Measurements from ENCODE around the gene BNIP3. TPM values are rescaled to one million over a fixed set of nuclear protein-coding genes. Genes with fewer than 3 reads are reported as not detected.
"Not testable (repeated sequence)": the region's sequence is repeated elsewhere in the genome, so short reads cannot be mapped to it uniquely, and the experiment has no call there.

Gene BNIP3
- total RNA-seq, 1 donor from 2014 or later = 278 TPM

DNA sequence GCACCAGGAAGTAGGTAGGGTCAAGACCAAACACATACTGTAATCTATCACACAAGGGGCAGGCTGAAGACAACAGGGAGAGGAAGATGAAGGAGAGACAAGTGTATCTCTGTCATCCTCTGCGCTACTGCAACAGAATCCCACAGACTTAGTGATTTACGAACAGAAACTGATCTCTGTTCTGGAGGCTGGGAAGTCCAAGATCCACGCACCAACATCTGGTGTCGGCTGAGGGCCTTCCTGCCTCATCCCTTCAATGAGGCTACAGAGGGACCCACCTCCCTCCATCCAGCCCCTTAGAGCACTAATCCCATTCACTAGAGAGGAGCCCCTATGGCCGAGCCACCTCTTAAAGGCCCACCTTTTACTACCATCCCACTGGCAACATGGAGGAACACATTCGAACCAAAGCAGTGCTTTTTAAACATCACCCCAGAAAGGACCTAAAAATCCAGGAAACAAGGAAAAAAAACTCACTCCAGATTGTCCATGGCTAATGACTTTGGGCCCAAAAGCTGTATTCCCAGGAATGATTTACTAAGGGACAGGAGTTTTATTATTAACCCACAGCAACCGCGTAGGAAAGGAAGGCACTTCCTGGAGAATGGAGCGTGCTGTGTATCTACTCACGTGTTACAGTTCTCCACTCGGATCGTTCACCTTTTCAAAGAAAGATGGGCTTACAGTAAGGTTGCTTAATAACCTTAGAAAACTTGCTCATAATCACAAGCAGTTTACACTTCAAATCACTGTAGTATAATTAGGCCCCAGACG is 4.2 kb downstream of the BNIP3 start:
- DNase-seq (ENCODE audit: low read depth) = peak; percentile 80

DNA sequence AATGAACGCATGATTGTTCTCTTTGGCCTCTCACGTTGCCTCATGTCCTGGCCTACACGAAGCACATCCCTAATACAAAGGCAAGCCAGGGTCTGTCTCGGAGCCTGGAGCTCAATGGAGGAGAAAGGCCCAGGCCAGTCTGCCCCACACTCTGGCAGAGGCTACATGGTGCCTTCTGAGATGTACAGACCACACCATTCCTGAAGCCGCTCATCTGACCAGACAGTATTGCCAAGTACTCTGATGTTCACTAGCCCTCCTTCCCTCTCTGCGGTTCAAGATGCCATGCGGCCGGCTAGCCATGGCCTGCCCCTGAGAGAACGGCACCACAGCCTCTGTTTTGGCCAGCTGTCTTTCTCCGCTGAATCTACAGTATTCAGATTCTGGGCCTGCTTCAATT is 5.9 kb downstream of the BNIP3 start:
- no peak for DNase-seq (ENCODE audit: low read depth)

DNA sequence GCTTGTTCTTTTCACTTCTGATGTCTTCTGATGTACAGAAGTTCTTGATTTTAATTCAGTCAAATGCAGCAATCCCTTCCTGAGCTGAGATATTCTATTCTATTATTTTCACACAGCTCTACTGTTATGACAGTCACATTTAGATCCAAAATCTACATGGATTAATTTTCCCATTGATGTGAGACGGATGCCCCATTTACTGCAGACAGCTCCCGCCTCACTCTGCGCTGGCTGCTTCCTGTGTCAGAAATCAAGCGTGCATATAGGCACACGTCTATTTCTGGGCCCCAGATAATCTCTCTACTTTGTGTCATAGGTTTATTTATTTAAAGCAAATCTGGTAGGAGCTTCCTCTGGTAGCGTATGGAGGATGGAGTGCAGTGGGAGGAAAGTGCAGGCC is 6.7 kb downstream of the BNIP3 start:
- DNase-seq (ENCODE audit: low read depth) = no peak

DNA sequence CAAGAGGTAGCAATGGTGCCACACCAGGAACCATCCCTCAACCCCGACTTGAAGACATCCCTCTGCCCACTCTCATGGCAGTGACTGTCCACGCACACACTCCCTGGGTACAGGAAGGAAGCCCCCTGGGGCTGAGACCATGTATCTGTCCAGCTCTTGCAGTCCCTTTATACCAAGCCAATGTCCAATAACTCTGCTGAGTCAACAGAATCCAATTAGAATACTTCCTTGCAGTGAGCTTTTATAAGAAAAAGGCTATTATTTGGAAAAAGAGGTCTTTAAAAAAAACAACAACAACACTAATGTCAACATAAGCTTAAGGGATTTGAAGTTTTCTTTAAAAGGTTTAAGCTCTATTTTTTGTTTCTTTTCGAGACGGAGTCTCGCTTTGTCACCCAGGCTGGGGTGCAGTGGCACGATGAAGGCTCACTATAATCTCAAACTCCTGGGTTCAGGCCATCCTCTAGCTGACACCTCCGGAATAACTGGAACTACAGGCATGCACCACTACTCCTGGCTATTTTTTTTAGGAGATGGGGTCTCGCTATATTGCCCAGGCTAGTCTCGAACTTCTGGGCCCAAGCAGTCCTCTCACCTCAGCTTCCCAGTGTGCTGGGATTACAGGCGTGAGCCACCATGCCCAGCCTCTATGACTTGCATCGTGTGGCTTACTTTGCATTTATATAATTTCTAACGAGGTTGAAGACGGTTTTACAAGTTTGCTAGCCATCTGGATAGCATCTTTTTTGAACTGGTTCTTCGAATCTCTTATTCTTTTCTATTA is 7.5 kb downstream of the BNIP3 start:
- DNase-seq (ENCODE audit: low read depth) = no peak

DNA sequence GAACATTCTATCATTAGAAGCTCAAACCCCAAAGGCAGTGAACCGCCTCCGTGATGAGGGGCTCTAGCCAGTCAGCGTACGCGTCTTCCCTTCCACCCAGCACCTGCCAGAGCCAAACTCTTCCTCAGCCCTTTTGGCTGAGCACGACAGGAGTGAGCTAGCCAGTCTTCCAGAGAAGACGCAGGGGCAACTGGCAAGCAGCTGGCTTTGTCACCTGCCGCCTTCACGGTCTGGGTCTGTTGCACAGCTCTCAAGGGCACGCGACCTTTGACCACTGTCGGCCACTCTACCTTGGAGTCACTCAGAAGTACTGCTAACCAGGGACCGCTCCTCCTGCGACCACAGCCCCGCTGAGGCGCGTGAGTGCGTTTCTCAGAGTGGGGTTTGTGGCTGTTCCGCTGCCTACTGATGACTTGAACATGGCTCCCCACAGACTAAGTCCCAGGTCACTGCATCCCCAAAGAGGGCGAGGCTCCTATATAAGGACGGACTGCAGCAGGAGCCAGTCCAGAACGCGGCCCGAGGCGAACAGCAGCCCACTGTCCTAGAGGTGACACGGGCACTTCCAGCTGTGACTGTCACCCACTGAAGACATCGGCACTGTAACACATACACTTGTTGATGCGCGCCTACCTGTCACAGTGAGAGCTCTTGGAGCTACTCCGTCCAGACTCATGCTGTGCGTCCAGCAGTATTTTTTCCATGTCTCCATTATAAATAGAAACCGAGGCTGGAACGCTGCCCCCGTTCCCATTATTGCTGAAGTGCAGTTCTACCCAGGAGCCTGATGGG is 8.4 kb downstream of the BNIP3 start:
- DNase-seq (ENCODE audit: low read depth) = no peak

DNA sequence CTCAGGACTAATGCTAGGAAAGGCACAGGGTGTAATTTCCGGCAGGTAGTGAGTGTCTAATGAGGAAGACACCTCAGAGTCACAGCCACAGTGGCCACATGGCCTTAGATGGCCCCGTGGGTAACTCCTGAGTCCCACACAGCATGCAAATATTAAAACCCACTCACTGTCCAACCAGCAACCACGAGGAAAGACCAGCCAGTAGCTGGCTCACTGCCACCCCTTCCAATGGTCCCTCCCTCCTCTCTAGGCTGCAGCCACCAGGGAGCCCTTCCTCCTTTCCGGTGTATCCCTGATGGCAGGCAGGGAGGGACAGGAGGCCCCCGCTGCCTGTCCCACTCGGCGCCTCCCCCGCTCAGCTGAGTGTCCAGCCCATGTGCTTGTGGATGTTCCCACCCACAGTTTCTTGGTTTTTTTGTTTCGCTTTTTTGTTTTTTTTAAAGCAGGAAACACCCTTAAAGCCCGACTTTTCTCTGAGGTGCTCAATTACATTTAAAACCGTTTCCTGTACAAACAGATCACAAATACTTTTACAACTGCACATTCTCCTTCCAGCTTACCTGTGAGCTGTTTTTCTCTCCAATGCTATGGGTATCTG is 9.2 kb downstream of the BNIP3 start:
- DNase-seq (ENCODE audit: low read depth) = no peak

DNA sequence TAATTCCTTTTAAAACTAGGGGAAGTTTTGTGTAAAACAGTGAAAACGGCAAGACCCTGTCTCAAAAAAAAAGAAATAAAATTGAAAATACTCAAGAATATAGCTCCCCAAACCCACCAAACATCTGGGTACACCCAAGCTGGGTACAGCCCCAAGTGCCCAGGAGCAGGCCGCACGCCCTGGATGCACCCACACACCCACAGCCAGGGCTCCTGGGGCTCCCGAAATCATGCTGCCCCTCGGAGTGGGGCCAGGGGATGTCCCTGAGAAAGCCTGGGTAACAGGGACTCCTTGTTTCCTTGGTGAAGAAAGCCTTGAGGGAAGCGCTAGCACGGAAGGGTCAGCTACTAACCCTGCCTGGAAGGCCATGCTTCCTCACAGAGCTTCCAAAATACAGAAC is 10.1 kb downstream of the BNIP3 start:
- no peak for DNase-seq (ENCODE audit: low read depth)

DNA sequence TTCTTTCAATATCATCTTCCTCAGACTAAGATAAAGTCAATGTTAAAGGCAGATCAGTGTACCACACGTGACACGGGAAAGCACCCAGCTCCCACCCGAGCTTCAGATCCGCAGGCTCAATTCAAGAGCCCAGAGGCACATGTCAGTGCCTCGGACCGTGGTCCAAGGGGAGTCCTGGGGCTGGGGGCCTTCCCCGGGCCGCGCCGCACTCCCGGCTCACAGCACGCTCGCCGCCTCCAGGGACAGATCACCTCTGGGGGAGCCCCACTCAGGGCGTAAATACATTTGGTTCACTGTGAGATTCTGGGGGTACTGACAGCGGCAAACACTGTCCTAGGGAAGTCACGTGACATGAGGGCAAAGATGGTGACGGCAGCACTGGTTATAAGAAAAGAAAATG is 10.8 kb downstream of the BNIP3 start:
- no peak for DNase-seq (ENCODE audit: low read depth)

DNA sequence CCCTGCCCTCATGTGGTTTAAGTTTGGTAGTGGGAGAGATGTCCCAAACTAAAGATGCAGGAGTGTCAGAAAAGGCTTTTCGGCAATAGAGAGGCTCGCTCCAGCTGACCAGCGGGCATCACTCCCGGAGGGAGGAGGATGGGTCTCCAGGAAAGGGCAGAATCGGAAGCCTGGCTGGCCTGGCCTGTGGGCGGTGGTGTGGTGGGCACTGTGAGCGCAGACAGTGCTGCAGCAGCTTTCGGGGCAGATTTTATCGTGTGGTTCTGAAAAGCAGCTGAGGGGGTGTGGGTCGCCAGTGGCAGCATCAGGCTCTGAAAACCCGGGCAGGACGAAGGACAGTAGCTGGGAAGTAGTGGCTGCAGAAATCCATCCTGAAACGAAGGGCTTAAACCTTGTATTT is 12.8 kb downstream of the BNIP3 start:
- DNase-seq (ENCODE audit: low read depth) = no peak

DNA sequence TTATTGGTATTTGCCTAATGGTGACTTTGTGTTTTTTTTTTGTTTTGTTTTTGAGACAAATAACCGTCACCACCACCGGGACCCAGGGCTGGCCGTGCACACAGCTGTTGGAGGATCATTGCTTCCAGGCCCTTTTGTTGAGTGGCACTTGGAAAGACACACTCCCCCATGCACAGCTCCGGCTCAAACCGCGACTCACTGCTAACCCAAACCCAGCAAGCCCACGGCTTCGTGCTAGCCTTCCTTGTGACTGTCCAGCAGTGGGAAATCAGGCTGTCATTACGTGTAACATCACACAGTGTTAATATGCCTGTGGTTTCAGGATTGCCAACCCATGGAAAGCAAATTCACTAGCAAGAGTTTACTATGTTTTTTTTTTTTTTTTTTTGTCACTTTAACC is 17.4 kb downstream of the BNIP3 start:
- no peak for DNase-seq (ENCODE audit: low read depth)

DNA sequence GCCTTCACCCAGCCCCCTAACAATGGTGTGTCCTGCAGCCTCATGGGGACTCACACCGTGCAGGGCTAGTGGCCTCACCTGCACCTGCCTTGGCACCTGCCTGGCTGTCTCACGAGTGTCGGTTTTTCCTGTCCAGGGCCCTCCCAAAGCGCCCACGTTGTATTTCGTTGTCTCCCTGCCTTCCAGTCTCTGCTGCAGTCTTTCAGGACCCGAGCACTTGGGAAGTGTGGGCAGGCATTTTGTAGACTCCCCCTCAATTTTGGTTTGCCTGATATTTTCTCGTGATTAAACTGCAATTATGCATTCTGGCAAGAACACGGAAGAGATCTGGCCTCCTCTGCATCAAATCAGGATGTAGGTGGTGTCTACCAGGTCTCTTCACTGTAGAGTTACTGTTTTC is 17.9 kb downstream of the BNIP3 start:
- no peak for DNase-seq (ENCODE audit: low read depth)

DNA sequence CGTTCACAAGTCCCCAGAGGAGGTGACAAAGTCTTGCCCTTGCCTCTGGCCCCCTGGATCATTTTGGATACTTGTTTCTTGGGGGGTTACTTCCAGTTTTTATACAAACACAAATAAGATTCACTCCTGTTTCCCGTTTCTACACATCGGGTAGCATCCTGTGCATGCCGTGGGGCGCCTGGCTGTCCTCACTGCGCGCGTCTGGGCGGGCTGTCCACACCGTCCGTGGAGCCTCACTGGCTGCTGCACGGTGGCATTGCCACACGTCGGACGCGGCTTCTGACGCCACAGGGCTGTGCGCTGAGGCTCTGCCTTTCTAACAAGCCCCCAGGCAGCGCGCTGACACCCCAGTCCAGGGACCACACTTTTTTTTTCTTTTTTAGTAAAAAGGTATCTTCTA is 18.4 kb downstream of the BNIP3 start:
- DNase-seq (ENCODE audit: low read depth) = no peak

DNA sequence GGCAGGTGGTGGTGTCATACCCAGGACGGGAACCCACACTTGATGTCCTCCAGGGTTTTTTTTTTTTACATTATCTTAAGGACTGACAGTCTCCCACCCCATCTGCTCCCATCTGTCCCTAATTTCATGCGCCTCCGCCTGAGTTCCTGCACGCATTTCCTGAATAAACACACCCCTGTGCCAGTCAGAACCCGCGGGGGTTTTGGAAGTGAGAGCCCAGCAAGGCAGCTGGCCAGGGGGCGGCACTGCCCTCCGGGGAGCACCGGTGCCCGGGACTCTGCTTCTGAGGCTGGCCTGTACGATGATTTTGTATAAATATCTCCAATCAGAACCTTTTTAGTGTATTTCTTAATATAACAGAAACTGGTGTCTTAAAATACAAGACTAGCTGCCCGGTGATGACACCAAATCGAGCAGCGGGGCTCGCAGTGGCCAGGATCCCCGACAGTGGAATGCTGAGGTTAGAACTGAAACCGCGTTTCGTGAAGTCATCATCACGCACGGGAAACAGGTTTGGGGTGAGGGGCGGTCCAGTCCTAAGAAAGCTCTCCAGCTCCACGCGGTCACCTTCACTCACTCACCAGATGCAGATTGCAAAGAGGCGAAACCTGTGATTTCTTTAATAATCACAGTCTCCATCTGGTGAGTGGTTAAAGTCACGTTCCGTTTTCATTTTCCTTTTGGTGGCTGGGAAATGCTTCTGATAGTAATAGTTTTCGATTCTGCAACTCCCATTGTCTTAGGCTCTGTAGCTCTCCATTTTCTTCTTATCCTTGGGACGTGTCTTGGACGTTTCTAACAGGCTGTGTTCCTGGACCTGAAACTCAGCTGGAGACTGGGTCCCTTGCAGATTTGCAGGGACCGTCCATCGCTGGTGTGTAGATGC is 19.7 kb downstream of the BNIP3 start:
- DNase-seq (ENCODE audit: low read depth) = no peak

DNA sequence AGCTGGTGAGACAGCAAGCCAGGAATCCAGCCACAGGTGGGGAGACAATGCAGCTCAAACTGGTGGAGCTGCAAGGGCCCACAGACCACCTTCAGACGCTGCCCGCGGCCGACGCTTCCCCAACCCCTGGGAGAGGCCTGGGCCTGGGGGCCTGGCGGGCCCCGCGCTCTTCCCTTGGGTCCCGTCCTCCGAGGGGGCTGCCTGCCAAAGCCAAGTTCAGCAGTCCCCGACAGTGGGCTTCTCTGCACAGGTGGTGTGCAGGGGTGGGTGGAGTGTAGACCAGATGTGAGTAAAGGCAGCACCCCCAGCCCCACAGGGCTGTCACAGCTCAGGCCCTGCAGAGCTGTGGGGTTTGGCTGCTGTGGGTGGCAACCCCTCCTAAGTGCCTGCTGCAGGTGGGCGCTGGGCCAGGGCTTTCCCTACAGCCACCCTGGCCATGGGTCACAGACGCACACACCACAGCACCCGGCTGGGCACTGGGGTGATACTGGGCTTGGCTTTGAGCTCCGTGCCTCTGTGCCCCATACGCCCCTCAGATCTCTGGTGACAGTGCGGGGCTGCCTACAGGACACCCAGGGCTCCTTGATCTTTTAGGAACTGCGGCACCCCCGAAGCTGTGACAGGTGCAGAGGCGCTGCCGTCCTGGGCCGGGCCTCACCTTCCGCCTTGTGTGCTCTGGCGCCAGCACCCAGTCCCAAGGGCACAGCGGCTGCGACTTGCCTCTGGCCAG is 20.5 kb downstream of the BNIP3 start:
- no peak for DNase-seq (ENCODE audit: low read depth)

DNA sequence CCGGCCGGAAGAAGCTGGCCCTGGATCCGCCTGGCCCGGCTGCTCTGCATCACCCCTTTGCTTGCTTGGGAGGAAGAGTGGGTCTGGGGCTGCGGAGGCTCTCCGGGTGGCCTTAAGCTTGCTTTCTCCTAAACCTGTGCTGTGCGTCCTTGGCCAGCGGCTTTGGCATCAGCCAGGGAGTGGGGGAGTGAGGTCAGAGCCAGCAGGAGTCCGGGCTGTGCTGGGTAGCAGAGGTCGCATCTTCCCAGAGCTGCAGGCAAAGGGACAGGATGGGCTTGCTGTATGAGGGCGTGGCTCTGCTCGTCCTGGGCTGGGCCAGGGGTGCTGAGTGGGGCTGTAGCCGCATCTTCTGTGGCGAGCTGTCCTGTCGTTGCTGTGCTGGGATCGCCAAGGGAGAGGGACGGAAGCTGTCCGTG is 21.1 kb downstream of the BNIP3 start:
- DNase-seq (ENCODE audit: low read depth) = no peak

DNA sequence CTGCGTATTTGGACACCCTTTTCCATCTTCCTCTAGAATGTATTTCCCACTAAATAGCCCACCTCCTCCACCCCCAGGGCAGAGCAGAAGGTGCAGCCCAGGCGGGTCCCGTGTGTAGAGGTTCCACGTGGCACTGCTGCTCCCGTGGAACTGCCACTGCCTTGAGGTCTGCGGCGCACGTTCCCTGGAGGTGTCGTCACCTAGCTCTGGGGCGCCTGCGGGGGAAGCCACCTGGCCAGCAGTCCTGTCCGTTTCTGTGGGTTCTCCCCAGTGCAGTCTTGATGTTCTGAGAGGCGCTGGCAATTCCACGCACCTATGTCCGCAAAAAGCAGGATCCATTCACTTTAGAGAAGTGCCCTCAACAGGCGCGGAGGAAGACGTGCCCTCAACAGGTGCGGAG is 21.9 kb downstream of the BNIP3 start:
- DNase-seq (ENCODE audit: low read depth) = no peak

DNA sequence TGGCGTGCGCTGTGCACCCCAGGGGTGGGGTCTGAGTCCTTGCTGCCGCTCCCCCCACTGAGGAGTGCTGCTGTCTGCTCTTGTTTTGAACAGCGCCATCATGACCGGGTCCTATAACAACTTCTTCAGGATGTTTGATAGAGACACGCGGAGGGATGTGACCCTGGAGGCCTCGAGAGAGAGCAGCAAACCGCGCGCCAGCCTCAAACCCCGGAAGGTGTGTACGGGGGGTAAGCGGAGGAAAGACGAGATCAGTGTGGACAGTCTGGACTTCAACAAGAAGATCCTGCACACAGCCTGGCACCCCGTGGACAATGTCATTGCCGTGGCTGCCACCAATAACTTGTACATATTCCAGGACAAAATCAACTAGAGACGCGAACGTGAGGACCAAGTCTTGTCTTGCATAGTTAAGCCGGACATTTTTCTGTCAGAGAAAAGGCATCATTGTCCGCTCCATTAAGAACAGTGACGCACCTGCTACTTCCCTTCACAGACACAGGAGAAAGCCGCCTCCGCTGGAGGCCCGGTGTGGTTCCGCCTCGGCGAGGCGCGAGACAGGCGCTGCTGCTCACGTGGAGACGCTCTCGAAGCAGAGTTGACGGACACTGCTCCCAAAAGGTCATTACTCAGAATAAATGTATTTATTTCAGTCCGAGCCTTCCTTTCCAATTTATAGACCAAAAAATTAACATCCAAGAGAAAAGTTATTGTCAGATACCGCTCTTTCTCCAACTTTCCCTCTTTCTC is 26.0 kb downstream of the BNIP3 start:
- no peak for DNase-seq (ENCODE audit: low read depth)

DNA sequence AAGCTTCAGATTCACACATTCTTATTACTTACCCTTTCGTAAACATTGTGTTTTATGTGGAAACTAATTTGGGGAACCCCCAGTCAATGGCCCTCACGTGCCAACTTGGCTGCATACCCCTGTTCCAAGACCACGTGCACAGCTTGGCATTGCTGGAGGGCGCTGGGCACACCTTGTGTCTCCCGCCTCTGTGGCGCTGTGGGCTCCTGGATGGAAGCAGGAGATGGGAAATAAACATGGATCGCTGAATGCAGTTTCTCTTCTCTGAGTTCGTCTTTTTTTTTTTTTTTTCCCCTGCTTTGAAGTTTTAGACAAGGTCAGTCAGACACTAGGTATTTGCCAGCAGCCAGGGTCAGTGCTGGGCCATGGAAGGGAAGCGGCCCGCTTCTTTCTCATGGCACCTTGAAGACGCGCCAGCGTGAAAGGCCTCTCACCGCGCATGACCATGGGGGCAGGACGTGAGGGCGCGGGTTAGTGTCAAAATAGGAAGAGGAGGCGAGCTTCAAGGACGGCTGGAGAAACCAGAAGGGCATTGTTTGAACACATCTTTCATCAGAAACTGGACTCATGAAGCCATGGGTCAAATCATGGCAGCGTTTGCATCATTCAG is 27.3 kb downstream of the BNIP3 start:
- DNase-seq (ENCODE audit: low read depth) = no peak

DNA sequence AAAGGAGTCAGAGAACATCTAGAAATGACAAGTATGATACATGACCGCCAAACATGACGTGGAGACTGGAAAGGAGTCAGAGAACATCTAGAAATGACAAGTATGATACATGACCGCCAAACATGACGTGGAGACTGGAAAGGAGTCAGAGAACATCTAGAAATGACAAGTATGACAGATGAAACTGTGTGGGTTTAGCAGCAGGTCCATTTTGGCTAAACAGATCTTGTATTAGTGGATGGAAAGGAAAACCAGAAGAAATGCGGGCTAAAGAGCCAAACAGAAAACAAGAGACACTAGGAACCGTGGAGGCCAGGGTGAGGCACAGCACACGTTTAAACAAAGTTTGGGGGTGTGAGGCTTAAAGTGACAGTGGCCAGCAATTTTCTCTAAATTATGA is 31.8 kb downstream of the BNIP3 start:
- not testable (repeated sequence) for DNase-seq (ENCODE audit: low read depth)

Measured in renal cortical epithelial cell (primary cell).